HEK293 (cell line): ENCODE data around the gene SLCO4A1.

Source experiments
- PBX3 ChIP-seq: sonication (generic); formaldehyde crosslinking; IDR thresholded peaks from 2 replicates; pipeline ENCODE4 v1.8.1; 2022; ENCODE audit warnings: mild to moderate bottlenecking, moderate library complexity, missing genetic modification reagents
- SP3 ChIP-seq: fragments of 450-650 bp; formaldehyde crosslinking; IDR thresholded peaks from 2 replicates; pipeline ENCODE4 v1.5.1; 2016; ENCODE audit warnings: missing biosample characterization, missing genetic modification characterization
- ZNF416 ChIP-seq: fragments of 450-650 bp; formaldehyde crosslinking; IDR thresholded peaks from 2 replicates; pipeline ENCODE4 v1.5.1; 2016; ENCODE audit warnings: missing biosample characterization, missing genetic modification characterization
- ZNF580 ChIP-seq: fragments of 450-650 bp; formaldehyde crosslinking; IDR thresholded peaks from 2 replicates; pipeline ENCODE4 v1.5.1; 2016; ENCODE audit warnings: missing biosample characterization, missing genetic modification characterization
- ZNF670 ChIP-seq: fragments of 450-650 bp; formaldehyde crosslinking; IDR thresholded peaks from 2 replicates; pipeline ENCODE4 v1.5.1; 2016; ENCODE audit warnings: missing biosample characterization, missing genetic modification characterization, low read depth

- TF ChIP-seq ZNF580 (tag by site-specific recombination) = no peak
- no peak for TF ChIP-seq PBX3 (CRISPR knock-in tag)
- TF ChIP-seq ZNF670 = no peak
- no peak for TF ChIP-seq SP3 (tag by site-specific recombination)
- TF ChIP-seq ZNF416 = no peak
Observed at GRCh38 chr20:62712606-62713005, 70.3 kb downstream of the SLCO4A1 start.
